Mammary epithelial cell (primary cell): ENCODE results near the gene STIM2.

Experiments used
- EZH2 ChIP-seq: IDR thresholded peaks from 2 replicates; pipeline ENCODE4 v1.6.1; 2012; ENCODE audit warnings: low read length, inconsistent platforms, borderline replicate concordance
- TF ChIP-seq, protein P1 (sequence below), 2 donors: IDR thresholded peaks in 1 of 2; conservative IDR thresholded peaks in 1 of 2; 2 replicates each; pipeline ENCODE4 v1.5.1; 2011 to 2012; ENCODE audit warnings: inconsistent platforms in 2 of 2, low read length in 2 of 2, mild to moderate bottlenecking in 2 of 2, control low read depth in 1 of 2, low read depth in 1 of 2; ENCODE audit not compliant: insufficient read depth in 1 of 2; ENCODE audit errors: extremely low read depth in 1 of 2

DNA sequence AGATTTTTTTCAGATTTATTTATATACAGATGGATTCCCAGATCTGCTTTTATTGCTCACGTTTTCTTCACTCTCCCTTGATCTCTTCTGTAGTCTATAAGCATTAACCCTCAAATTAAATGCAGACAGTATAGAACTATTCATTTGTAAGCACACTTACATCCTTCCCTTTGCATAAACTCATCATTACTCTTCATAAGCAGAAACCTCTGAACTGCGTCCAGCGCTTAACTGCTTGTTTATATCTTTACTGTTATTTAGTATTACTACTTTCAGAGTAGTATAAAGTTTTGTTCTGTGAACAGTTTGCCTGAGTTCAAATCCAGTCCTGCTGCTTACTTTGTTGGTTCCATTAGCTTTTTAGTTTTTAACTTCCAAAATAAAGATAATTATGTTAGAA lies 132.9 kb downstream of the STIM2 start:
- TF ChIP-seq, protein P1, sequence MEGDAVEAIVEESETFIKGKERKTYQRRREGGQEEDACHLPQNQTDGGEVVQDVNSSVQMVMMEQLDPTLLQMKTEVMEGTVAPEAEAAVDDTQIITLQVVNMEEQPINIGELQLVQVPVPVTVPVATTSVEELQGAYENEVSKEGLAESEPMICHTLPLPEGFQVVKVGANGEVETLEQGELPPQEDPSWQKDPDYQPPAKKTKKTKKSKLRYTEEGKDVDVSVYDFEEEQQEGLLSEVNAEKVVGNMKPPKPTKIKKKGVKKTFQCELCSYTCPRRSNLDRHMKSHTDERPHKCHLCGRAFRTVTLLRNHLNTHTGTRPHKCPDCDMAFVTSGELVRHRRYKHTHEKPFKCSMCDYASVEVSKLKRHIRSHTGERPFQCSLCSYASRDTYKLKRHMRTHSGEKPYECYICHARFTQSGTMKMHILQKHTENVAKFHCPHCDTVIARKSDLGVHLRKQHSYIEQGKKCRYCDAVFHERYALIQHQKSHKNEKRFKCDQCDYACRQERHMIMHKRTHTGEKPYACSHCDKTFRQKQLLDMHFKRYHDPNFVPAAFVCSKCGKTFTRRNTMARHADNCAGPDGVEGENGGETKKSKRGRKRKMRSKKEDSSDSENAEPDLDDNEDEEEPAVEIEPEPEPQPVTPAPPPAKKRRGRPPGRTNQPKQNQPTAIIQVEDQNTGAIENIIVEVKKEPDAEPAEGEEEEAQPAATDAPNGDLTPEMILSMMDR (conservative IDR thresholded peaks at IDR 0.05 in 1 of 2, IDR thresholded peaks at IDR 0.05 in 1 of 2; ENCODE audit: extremely low read depth in 1 of 2, insufficient read depth in 1 of 2, low read depth in 1 of 2, low read length in 2 of 2) = no peak
- no peak for TF ChIP-seq EZH2
